OCI-LY1 (cell line): ENCODE results near the gene NF2.

Experiments
- H2AFZ ChIP-seq: fragments of 200-600 bp; sonication (generic), shearing (Covaris generic); 2 replicates; pipeline ENCODE4 v1.6.0; 2014; ENCODE audit warnings: antibody characterized with exemption, mild to moderate bottlenecking, low read length
- H3F3A ChIP-seq: fragments of 200-600 bp; sonication (generic), shearing (Covaris generic); 2 replicates; pipeline ENCODE4 v1.6.0; 2014; ENCODE audit warnings: mild to moderate bottlenecking, antibody characterized with exemption, low read length, moderate library complexity; ENCODE audit not compliant: insufficient read depth
- H3K27ac ChIP-seq: fragments of 200-600 bp; sonication (generic); 2 replicates; pipeline ENCODE4 v1.5.1; 2014; ENCODE audit warnings: low read length, mixed run types, mild to moderate bottlenecking, low read depth; ENCODE audit not compliant: poor library complexity, severe bottlenecking
- H3K27me3 ChIP-seq: fragments of 200-600 bp; sonication (generic); 2 replicates; pipeline ENCODE4 v1.6.0; 2014; ENCODE audit warnings: antibody characterized with exemption, mild to moderate bottlenecking, low read length, moderate library complexity; ENCODE audit not compliant: insufficient read depth
- H3K36me3 ChIP-seq: fragments of 200-600 bp; sonication (generic); 2 replicates; pipeline ENCODE4 v1.6.1; 2014; ENCODE audit warnings: mild to moderate bottlenecking, antibody characterized with exemption, low read length, moderate library complexity, mixed read lengths; ENCODE audit not compliant: insufficient read depth
- H3K4me1 ChIP-seq: fragments of 200-600 bp; sonication (generic); 2 replicates; pipeline ENCODE4 v1.5.1; 2014; ENCODE audit warnings: mild to moderate bottlenecking, low read length, moderate library complexity; ENCODE audit not compliant: insufficient read depth, severe bottlenecking
- H3K4me2 ChIP-seq: fragments of 200-600 bp; sonication (generic), shearing (Covaris generic); 2 replicates; pipeline ENCODE4 v1.6.1; 2014; ENCODE audit warnings: low read length
- H3K4me3 ChIP-seq: fragments of 200-600 bp; sonication (generic); 2 replicates; pipeline ENCODE4 v1.5.1; 2014; ENCODE audit warnings: low read length, low read depth, mild to moderate bottlenecking, mixed read lengths; ENCODE audit not compliant: poor library complexity, severe bottlenecking
- H3K79me2 ChIP-seq: fragments of 200-600 bp; shearing (Covaris generic); 2 replicates; pipeline ENCODE4 v1.6.1; 2016; ENCODE audit warnings: mixed run types, low read length, mixed read lengths; ENCODE audit not compliant: insufficient read depth
- H3K9ac ChIP-seq: fragments of 200-600 bp; sonication (generic), shearing (Covaris generic); 2 replicates; pipeline ENCODE4 v1.6.1; 2014; ENCODE audit warnings: mild to moderate bottlenecking, low read length, mixed read lengths
- H3K9me2 ChIP-seq: fragments of 200-600 bp; sonication (generic), shearing (Covaris generic); 2 replicates; pipeline ENCODE4 v1.6.1; 2014; ENCODE audit warnings: low read depth, mild to moderate bottlenecking, low read length, mixed read lengths
- H3K9me3 ChIP-seq: fragments of 200-600 bp; shearing (Covaris generic); 2 replicates; pipeline ENCODE4 v1.6.1; 2014; ENCODE audit warnings: low read length, mixed read lengths
- H4K20me1 ChIP-seq: fragments of 200-600 bp; sonication (generic), shearing (Covaris generic); 2 replicates; pipeline ENCODE4 v1.6.0; 2016; ENCODE audit warnings: mild to moderate bottlenecking, low read length; ENCODE audit not compliant: insufficient read depth
- CTCF ChIP-seq: fragments of 200-600 bp; sonication (generic), shearing (Covaris generic); IDR thresholded peaks from 2 replicates; pipeline ENCODE4 v1.5.1; 2017; ENCODE audit warnings: mild to moderate bottlenecking, antibody characterized with exemption, low read length, moderate library complexity, mixed read lengths
- EZH2 ChIP-seq: fragments of 200-600 bp; sonication (generic), shearing (Covaris generic); IDR thresholded peaks from 2 replicates; pipeline ENCODE4 v1.8.0; 2017; ENCODE audit warnings: borderline replicate concordance, mixed run types, mild to moderate bottlenecking, antibody characterized with exemption, low read length, moderate library complexity, mixed read lengths

Gene NF2

GRCh38 chr22:29660021-29660420 lies 56.6 kb downstream of the NF2 start:
- Histone ChIP-seq H3K9ac (no peak overlapping the region), H3K27ac (no peak overlapping the region), H4K20me1 (no peaks in the 10 kb centered on the region), H3K9me2 (no peaks in the 10 kb centered on the region), H3K4me2 (no peak overlapping the region), H3K4me3 (no peak overlapping the region), H3K36me3 (peaks cover 64% of the 10 kb centered on the region), H3F3A (no peaks in the 10 kb centered on the region), H3K27me3 (no peaks in the 10 kb centered on the region), H3K79me2 (no peaks in the 10 kb centered on the region), H3K9me3 (no peaks in the 10 kb centered on the region), H3K4me1 (no peaks in the 10 kb centered on the region), H2AFZ (no peak overlapping the region)
- TF ChIP-seq EZH2 (no peak), CTCF (no peak)

- Histone ChIP-seq H3K27ac (no peak overlapping the region), H3K4me1 (no peaks in the 10 kb centered on the region), H3K9me3 (no peaks in the 10 kb centered on the region), H3F3A (no peaks in the 10 kb centered on the region), H3K4me3 (no peak overlapping the region), H3K4me2 (no peak overlapping the region), H3K36me3 (peaks cover 56% of the 10 kb centered on the region), H3K9ac (no peak overlapping the region), H2AFZ (no peak overlapping the region), H4K20me1 (no peaks in the 10 kb centered on the region), H3K27me3 (no peaks in the 10 kb centered on the region), H3K79me2 (no peaks in the 10 kb centered on the region), H3K9me2 (no peaks in the 10 kb centered on the region)
- no peak for TF ChIP-seq CTCF
- TF ChIP-seq EZH2, result no peak
These were observed 57.9 kb downstream of the NF2 start for GRCh38 chr22:29661336-29661735.

- no peak for TF ChIP-seq EZH2
- TF ChIP-seq CTCF, result no peak
- H3K27me3 ChIP-seq, result no peaks in the 10 kb centered on the region
- no peak overlapping the region for H3K27ac ChIP-seq
- H3K79me2 ChIP-seq, result no peaks in the 10 kb centered on the region
- H3K9me2 ChIP-seq, result no peaks in the 10 kb centered on the region
- no peaks in the 10 kb centered on the region for H4K20me1 ChIP-seq
- no peak overlapping the region for H2AFZ ChIP-seq
- no peaks in the 10 kb centered on the region for H3F3A ChIP-seq
- no peaks in the 10 kb centered on the region for H3K4me1 ChIP-seq
- peaks cover 54% of the 10 kb centered on the region for H3K36me3 ChIP-seq
- no peak overlapping the region for H3K4me2 ChIP-seq
- no peak overlapping the region for H3K4me3 ChIP-seq
- no peak overlapping the region for H3K9ac ChIP-seq
- H3K9me3 ChIP-seq, result no peaks in the 10 kb centered on the region
These were observed 59.9 kb downstream of the NF2 start for GRCh38 chr22:29663180-29663821.
